AML-193 (cell line): ENCODE results near the gene COQ8B.
"Not testable (repeated sequence)": the region's sequence is repeated elsewhere in the genome, so short reads cannot be mapped to it uniquely, and the experiment has no call there.

Experiments used
- DNase-seq, 2 experiments: peaks; one replicate each; lab custom pipeline; 2025; lab: John Stamatoyannopoulos, UW

The COQ8B gene

GRCh38 chr19:40668991-40669614 lies 47.6 kb downstream of the COQ8B start:
- DNase-seq: no peak

DNA sequence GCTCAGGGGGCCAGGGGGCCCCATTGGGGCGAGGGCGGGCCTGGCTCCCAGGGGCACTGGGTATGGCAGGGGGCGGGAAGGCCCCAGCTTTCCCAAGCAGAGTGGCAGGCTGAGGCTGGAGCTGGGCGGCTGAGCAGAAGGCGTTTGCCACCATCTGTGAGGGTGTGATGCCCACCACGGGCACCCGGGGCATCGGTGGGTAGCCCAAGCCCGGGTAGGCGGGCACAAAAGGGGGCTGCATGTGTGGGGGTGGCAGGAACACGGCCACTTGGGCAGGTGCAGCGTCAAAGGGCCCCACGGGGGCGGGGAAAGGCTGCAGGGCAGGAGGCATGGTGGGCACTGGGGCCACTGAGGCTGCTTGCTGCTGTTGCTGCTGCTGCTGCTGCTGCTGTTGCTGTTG lies 49.1 kb downstream of the COQ8B start:
- no peak for DNase-seq

DNA sequence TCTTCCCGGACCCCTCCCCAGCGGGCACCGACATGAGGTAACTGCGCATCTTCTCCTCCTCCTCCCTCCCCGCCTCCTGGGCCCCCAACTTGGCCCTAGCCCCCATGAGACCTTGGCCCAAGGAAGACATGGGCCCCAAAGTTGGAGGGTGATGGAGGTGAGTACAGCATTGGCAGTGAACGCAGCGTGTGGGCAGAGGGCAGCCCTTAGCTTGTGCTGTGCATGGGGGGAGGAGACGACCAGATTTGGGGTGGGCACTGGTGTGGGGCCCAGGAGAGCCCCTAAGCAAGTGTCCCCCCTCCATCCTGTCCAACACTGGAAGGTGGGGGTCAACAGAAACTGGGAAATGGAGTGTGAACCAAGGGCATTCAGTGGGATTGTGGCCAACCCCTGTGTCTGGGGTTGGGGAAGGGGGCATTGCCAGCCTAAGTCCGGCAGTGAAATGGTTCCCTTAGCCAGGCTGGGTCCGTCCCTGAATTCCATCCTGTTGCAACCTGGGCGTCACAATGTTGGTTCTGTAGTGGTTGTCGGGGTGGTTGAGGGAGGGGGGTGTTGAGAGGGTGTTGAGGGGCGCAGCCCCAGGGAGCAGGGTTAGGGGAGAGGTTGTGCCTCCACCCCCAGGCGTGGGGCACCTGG lies 49.8 kb downstream of the COQ8B start:
- no peak for DNase-seq

DNA sequence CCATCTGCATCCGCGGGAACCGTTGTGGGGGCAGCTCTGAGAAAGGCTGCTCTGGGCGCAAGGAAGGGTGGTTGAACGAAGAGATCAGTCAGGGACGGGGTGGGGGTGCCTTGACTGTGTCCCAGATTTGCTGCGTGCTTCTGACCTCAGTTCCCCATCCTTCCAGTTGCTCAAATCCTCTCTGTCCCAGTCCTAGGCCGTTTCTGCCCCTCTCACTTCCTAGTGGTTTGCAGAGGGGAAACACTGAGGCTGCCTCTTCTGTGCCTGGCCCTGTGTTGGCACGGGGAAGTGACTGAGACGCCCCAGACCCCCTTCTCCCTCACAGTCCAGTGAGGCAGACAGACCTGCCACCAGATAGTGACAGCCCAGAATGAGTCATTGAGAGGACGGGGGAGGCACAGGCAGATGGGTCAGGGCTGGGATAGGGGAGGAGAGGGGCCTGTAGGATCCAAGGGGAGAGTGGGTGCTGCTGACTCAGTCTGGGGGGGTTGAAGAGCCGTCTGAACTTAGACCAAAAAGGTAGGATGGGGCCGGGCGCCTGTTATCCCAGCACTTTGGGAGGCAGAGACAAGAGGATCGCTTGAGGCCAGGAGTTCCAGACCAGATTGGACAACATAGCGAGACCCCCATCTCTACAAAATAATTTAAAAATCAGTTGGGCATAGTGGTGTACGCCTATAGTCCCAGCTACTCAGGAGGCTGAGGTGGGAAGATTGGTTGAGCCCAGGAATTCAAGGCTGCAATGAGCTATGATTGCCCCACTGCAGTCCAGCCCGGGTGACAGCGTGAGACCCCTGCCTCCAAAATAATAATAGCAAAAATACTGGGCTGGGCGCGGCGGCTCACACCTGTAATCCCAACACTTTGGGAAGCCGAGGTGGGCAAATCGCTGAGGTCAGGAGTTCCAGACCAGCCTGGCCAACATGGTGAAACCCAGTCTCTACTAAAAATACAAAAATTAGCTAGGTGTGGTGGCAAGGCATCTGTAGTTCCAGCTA lies 52.7 kb downstream of the COQ8B start:
- no peak for DNase-seq

- DNase-seq: peak; percentile 58 to 61
Observed at GRCh38 chr19:40662925-40663694, 53.6 kb downstream of the COQ8B start.

- no peak for DNase-seq
Observed at GRCh38 chr19:40661616-40662015, 55.1 kb downstream of the COQ8B start.

- DNase-seq: no peak
Observed at GRCh38 chr19:40659566-40659965, 57.1 kb downstream of the COQ8B start.

- DNase-seq: no peak
Observed at GRCh38 chr19:40659116-40659515, 57.6 kb downstream of the COQ8B start.

DNA sequence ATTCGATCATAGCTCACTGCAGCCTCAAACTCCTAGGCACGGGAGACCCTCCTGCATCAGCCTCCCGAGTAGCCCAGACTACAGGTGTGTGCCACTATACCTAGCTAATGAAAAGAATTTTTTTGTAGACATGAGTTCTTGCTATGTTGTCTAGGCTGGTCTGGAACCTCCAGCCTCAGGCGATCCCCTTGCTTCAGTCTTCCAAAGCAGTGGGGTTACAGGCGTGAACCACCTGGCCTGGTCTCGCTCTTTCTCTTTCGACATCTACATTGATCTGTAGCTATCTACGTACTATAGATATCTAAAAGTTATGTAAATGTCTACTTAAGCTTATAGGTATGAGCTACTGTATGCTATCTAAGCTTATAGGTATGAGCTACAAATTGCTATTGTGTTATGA lies 58.7 kb downstream of the COQ8B start:
- DNase-seq: no peak

- DNase-seq: not testable (repeated sequence)
Observed at GRCh38 chr19:40655684-40656083, 61.0 kb downstream of the COQ8B start.

GRCh38 chr19:40652303-40652702 lies 64.4 kb downstream of the COQ8B start:
- DNase-seq: not testable (repeated sequence)

GRCh38 chr19:40650749-40651305 lies 65.9 kb downstream of the COQ8B start:
- DNase-seq: no peak

GRCh38 chr19:40649903-40650675 lies 66.6 kb downstream of the COQ8B start:
- not testable (repeated sequence) for DNase-seq

DNA sequence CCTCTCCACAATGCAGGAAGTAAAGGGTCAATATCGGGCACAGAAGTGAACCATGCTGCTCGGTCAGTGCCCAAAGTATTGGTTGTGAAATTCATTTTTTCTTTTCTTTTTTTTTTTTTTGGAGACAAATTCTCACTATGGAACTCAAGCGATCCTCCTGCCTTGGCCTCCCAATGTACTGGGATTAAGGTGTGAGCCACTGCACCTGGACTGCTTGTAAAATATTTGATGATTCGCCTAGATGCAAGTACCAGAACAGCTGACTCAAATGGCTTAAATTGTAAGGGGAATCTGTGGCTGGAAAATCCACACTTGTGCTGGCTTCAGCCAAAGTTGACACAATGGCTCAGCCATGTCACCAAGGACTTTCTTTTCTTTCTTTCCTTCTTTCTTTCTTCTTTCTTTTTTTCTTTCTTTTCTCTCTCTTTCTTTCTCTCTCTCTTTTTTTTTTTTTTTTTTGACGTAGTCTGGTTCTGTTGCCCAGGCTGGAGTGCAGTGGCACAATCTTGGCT lies 69.9 kb downstream of the COQ8B start:
- no peak for DNase-seq

DNA sequence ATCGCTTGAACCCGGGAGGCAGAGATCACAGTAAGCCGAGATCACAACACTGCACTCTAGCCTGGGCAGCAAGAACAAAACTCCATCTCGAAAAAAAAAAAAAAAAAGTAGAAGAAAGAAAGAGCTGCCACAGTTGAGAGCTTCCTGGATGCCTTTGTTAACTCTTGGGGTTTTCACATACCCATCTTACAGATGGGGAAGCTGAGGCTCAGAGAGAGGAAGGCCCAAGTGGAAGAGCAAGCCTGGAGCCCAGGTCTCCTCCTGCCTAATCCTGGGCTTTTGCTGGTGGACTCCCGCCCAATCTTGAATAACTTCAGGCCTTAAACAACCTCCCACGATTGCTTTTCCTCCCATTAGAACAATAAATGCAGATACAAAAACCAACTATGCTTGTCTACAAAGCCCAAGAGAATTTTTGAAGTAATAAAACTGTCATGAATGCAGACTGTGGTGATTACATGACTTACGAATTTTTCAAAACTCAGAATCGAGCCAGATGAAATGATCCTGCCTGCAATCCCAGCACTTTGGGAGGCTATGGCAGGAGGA lies 73.9 kb downstream of the COQ8B start:
- DNase-seq: no peak

DNA sequence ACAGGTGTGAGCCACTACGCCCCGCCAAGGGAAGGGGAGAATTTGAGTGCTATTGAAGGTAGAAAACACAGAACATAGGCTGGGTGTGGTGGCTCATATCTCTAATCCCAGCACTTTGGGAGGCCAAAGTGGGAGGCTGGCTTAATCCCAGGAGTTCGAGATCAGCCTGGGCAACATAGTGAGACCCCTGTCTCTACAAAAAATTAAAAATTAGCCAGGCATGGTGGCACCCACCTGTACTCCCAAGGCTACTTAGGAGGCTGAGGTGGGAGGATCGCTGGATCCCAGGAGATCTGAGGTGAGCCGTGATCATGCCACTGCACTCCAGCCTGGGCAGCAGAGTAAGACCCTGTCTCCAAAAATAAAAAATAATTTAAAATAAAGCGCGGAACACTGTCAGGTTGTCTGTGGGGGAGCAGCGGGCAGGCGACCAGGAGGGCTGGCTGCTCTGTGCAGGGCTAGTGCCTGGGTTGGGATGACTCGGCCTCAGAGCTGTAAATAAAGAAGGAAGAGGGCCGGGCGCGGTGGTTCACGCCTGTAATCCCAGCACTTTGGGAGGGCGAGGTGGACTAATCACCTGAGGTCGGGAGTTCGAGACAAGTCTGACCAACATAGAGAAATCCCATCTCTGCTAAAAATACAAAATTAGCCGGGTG lies 74.5 kb downstream of the COQ8B start:
- no peak for DNase-seq
